Measurements from ENCODE around the gene RNF144A.

RNF144A gene

DNA sequence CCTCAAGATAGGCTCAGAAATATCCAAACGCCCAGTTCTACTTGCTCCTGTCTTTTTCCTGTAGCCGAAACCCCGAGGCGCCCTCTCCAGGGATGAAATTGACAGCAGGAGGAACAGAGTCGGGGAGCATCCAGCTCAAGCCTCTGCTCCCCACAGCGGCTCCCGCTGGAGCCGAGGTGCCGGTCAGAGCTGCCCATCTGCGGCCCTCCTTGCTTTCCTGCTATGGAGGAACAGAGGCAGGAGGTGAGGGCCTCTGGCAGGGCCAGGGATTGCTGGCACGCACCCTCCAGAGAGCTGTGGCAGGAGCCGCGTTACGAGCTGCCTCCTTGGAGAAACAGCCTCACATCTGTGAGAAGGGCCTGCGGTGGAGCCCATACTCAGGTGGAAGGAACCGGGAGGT, 172.1 kb downstream of the RNF144A start:
- DNase-seq: no peak
- H3K27me3 ChIP-seq (ENCODE audit: insufficient read depth, low read depth, severe bottlenecking): no peaks in the 10 kb centered on the region
- no peaks in the 10 kb centered on the region for H3K36me3 ChIP-seq
- no peak overlapping the region for H3K4me3 ChIP-seq (ENCODE audit: low read depth, low read length)
- peaks cover under 1% of the 10 kb centered on the region for H3K9me3 ChIP-seq (ENCODE audit: severe bottlenecking)
- TF ChIP-seq, protein P1, sequence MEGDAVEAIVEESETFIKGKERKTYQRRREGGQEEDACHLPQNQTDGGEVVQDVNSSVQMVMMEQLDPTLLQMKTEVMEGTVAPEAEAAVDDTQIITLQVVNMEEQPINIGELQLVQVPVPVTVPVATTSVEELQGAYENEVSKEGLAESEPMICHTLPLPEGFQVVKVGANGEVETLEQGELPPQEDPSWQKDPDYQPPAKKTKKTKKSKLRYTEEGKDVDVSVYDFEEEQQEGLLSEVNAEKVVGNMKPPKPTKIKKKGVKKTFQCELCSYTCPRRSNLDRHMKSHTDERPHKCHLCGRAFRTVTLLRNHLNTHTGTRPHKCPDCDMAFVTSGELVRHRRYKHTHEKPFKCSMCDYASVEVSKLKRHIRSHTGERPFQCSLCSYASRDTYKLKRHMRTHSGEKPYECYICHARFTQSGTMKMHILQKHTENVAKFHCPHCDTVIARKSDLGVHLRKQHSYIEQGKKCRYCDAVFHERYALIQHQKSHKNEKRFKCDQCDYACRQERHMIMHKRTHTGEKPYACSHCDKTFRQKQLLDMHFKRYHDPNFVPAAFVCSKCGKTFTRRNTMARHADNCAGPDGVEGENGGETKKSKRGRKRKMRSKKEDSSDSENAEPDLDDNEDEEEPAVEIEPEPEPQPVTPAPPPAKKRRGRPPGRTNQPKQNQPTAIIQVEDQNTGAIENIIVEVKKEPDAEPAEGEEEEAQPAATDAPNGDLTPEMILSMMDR (IDR thresholded peaks at IDR 0.05; ENCODE audit: low read depth, low read length): no peak
- no peak overlapping the region for H3K27ac ChIP-seq

GRCh38 chr2:7089898-7090510, 172.8 kb downstream of the RNF144A start:
- H3K27ac ChIP-seq: no peak overlapping the region
- H3K9me3 ChIP-seq (ENCODE audit: severe bottlenecking): no peaks in the 10 kb centered on the region
- TF ChIP-seq, protein P1 (IDR thresholded peaks at IDR 0.05; ENCODE audit: low read depth, low read length): no peak
- H3K27me3 ChIP-seq (ENCODE audit: insufficient read depth, low read depth, severe bottlenecking): no peaks in the 10 kb centered on the region
- no peaks in the 10 kb centered on the region for H3K36me3 ChIP-seq
- DNase-seq: no peak
- no peak overlapping the region for H3K4me3 ChIP-seq (ENCODE audit: low read depth, low read length)

DNA sequence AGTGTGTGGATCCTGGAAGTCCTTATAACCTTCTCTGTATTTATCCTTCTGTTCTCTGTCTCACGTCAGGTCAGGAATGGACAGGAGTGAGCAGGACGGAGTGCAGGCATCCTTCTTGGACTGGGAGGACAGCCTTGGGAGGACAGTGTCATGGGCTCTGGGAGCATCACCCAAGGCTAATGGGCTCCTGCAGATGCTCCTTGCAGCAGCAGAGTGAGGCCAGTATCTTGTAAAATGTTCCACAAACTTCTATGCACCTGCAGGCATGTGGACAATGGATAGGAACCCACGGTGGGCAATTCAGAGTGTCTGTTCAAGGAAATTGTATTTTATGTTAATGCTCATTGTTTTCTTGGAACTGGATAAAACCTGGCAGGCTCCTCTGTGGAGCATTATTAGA, 176.2 kb downstream of the RNF144A start:
- TF ChIP-seq, protein P1 (IDR thresholded peaks at IDR 0.05; ENCODE audit: low read depth, low read length): no peak
- no peaks in the 10 kb centered on the region for H3K9me3 ChIP-seq (ENCODE audit: severe bottlenecking)
- DNase-seq: no peak
- no peaks in the 10 kb centered on the region for H3K36me3 ChIP-seq
- no peak overlapping the region for H3K27ac ChIP-seq
- H3K4me3 ChIP-seq (ENCODE audit: low read depth, low read length): no peak overlapping the region
- H3K27me3 ChIP-seq (ENCODE audit: insufficient read depth, low read depth, severe bottlenecking): no peaks in the 10 kb centered on the region

Data from WERI-Rb-1 (cell line).